H1 (cell line): ENCODE results near the gene PCYT1B. TPM values are rescaled to one million over a fixed set of nuclear protein-coding genes. Genes with fewer than 3 reads are reported as not detected.

ENCODE experiments used
- CTCF ChIA-PET: fragments of 300-600 bp; sonication (Branson Sonifier 250); formaldehyde crosslinking; loops from one replicate; lab custom pipeline; 2021; ENCODE audit not compliant: partially characterized antibody; lab: Charles Lee
- POLR2A ChIA-PET: fragments of 300-600 bp; sonication (Branson Sonifier 250); formaldehyde crosslinking; loops from one replicate; lab custom pipeline; 2021; ENCODE audit warnings: inconsistent platforms; ENCODE audit not compliant: partially characterized antibody; lab: Charles Lee
- DNase-seq, 2 experiments: peaks; one replicate each; pipeline versions ENCODE4 v3.0.0 to v3.0.0-alpha.2; 2010 to 2022; ENCODE audit warnings: low spot score in 2 of 2, low read depth in 1 of 2, mixed read lengths in 1 of 2
- FAIRE-seq: peaks from 2 replicates; lab custom pipeline; 2011; peaks lifted over from hg19 to GRCh38; lab: Jason Lieb, UNC
- H2AFZ ChIP-seq: 2 replicates; pipeline ENCODE4 v1.8.1; 2012; ENCODE audit warnings: low read length, inconsistent platforms
- H2AK5ac ChIP-seq: 2 replicates; pipeline ENCODE4 v1.6.1; 2013; ENCODE audit warnings: low read depth, low read length
- H2BK120ac ChIP-seq: replicated peaks from 2 replicates; pipeline ENCODE3; 2013; ENCODE audit warnings: low read depth, low read length, inconsistent platforms
- H2BK12ac ChIP-seq: 2 replicates; pipeline ENCODE4 v1.6.1; 2013; ENCODE audit warnings: low read depth, low read length
- H2BK15ac ChIP-seq: 2 replicates; pipeline ENCODE4 v1.6.1; 2013; ENCODE audit warnings: low read length
- H2BK20ac ChIP-seq: 2 replicates; pipeline ENCODE4 v1.6.1; 2013; ENCODE audit warnings: low read length
- H2BK5ac ChIP-seq: 2 replicates; pipeline ENCODE4 v1.6.1; 2013; ENCODE audit warnings: low read depth, low read length
- H3K14ac ChIP-seq: 2 replicates; pipeline ENCODE4 v1.6.1; 2013; ENCODE audit warnings: inconsistent platforms; ENCODE audit not compliant: insufficient read length
- H3K18ac ChIP-seq: 2 replicates; pipeline ENCODE4 v1.6.1; 2013; ENCODE audit warnings: low read length; ENCODE audit errors: extremely low read depth
- H3K23ac ChIP-seq: 2 replicates; pipeline ENCODE4 v1.6.1; 2013; ENCODE audit warnings: inconsistent platforms; ENCODE audit not compliant: insufficient read length
- H3K23me2 ChIP-seq: 2 replicates; pipeline ENCODE4 v1.6.1; 2013; ENCODE audit warnings: low read depth, low read length
- H3K27ac ChIP-seq: 2 replicates; pipeline ENCODE4 v1.6.1; 2011; ENCODE audit warnings: low read depth, low read length, inconsistent platforms
- H3K27me3 ChIP-seq, 4 experiments: replicated peaks in 1 of 4; 1 replicate in 1 of 4; 2 replicates in 3 of 4; pipeline versions ENCODE4 v1.6.1 to v1.8.1; 2011 to 2013; ENCODE audit warnings: low read length in 3 of 4, mild to moderate bottlenecking in 3 of 4, inconsistent platforms in 2 of 4, mixed read lengths in 2 of 4, moderate library complexity in 1 of 4; ENCODE audit not compliant: control insufficient read depth in 3 of 4, insufficient read depth in 3 of 4; ENCODE audit errors: extremely low read depth in 1 of 4
- H3K36me3 ChIP-seq, 4 experiments: 2 replicates each; pipeline versions ENCODE4 v1.6.1 to v1.8.1; 2011 to 2013; ENCODE audit warnings: mild to moderate bottlenecking in 4 of 4, low read length in 3 of 4, moderate library complexity in 2 of 4, control low read depth in 1 of 4, inconsistent platforms in 1 of 4; ENCODE audit not compliant: insufficient read depth in 4 of 4, control insufficient read depth in 2 of 4
- H3K4ac ChIP-seq: replicated peaks from 2 replicates; pipeline ENCODE3; 2013; ENCODE audit warnings: low read length, low read depth, mixed read lengths, inconsistent platforms; ENCODE audit not compliant: insufficient read length
- H3K4me1 ChIP-seq, 4 experiments: replicated peaks in 1 of 4; 1 replicate in 1 of 4; 2 replicates in 3 of 4; pipeline versions ENCODE4 v1.6.1 to v1.8.1; 2011 to 2013; ENCODE audit warnings: low read length in 3 of 4, inconsistent platforms in 2 of 4, mixed read lengths in 1 of 4; ENCODE audit not compliant: insufficient read depth in 4 of 4, control insufficient read depth in 3 of 4
- H3K4me2 ChIP-seq, 2 experiments: 2 replicates each; pipeline versions ENCODE4 v1.6.1 to v1.8.1; 2011 to 2013; ENCODE audit warnings: low read depth in 2 of 2, low read length in 2 of 2, control low read depth in 1 of 2, inconsistent platforms in 1 of 2, mild to moderate bottlenecking in 1 of 2; ENCODE audit not compliant: insufficient read depth in 1 of 2
- H3K4me3 ChIP-seq, 4 experiments: fragments of 200-600, 300-600 bp in 1 of 4; sonication (generic), shearing (Covaris generic), sonication (Bioruptor Twin) in 1 of 4; 2 replicates each; pipeline versions ENCODE4 v1.5.1 to v1.8.1; 2011 to 2016; ENCODE audit warnings: low read length in 4 of 4, low read depth in 3 of 4, control low read depth in 2 of 4, inconsistent platforms in 2 of 4, mild to moderate bottlenecking in 2 of 4, mixed read lengths in 1 of 4, moderate library complexity in 1 of 4; ENCODE audit not compliant: insufficient read depth in 2 of 4; ENCODE audit errors: extremely low read depth in 1 of 4
- H3K56ac ChIP-seq: replicated peaks from 2 replicates; pipeline ENCODE3; 2013; ENCODE audit warnings: low read depth, mild to moderate bottlenecking, mixed read lengths, low read length, inconsistent platforms; ENCODE audit not compliant: insufficient read length
- H3K79me1 ChIP-seq: 2 replicates; pipeline ENCODE4 v1.6.1; 2013; ENCODE audit warnings: low read depth, low read length, control low read depth
- H3K79me2 ChIP-seq, 2 experiments: 2 replicates each; pipeline versions ENCODE4 v1.6.1 to v1.8.1; 2012 to 2013; ENCODE audit warnings: low read length in 2 of 2, mild to moderate bottlenecking in 2 of 2, inconsistent platforms in 1 of 2; ENCODE audit not compliant: insufficient read depth in 2 of 2, control insufficient read depth in 1 of 2
- H3K9ac ChIP-seq, 4 experiments: replicated peaks in 1 of 4; 1 replicate in 1 of 4; 2 replicates in 3 of 4; pipeline versions ENCODE4 v1.6.1 to v1.8.1; 2011 to 2013; ENCODE audit warnings: low read depth in 3 of 4, low read length in 3 of 4, control low read depth in 2 of 4, mild to moderate bottlenecking in 2 of 4, moderate library complexity in 2 of 4, inconsistent platforms in 1 of 4; ENCODE audit errors: extremely low read depth in 1 of 4
- H3K9me3 ChIP-seq, 2 experiments: 2 replicates each; pipeline versions ENCODE4 v1.6.1 to v1.8.1; 2012 to 2013; ENCODE audit warnings: mild to moderate bottlenecking in 2 of 2, moderate library complexity in 2 of 2, control low read depth in 1 of 2, inconsistent platforms in 1 of 2, low read depth in 1 of 2, low read length in 1 of 2, mixed read lengths in 1 of 2; ENCODE audit not compliant: insufficient read depth in 2 of 2
- H4K20me1 ChIP-seq, 2 experiments: replicated peaks in 1 of 2; 2 replicates each; pipeline versions ENCODE3 to v1.8.1; 2011 to 2013; ENCODE audit warnings: inconsistent platforms in 2 of 2, low read length in 2 of 2, mild to moderate bottlenecking in 1 of 2; ENCODE audit not compliant: insufficient read depth in 2 of 2, control insufficient read depth in 1 of 2
- H4K5ac ChIP-seq: 2 replicates; pipeline ENCODE4 v1.6.1; 2013; ENCODE audit warnings: low read length, low read depth, mixed read lengths, inconsistent platforms; ENCODE audit not compliant: insufficient read length
- H4K8ac ChIP-seq: 2 replicates; pipeline ENCODE4 v1.8.0; 2013; ENCODE audit warnings: mild to moderate bottlenecking, moderate library complexity, low read length, inconsistent platforms; ENCODE audit not compliant: insufficient read depth; ENCODE audit errors: extremely low read depth
- H4K91ac ChIP-seq: replicated peaks from 2 replicates; pipeline ENCODE3; 2013; ENCODE audit warnings: low read length, mixed read lengths, inconsistent platforms; ENCODE audit not compliant: insufficient read length
- BCL11A ChIP-seq, 2 experiments: IDR thresholded peaks; one replicate each; pipeline ENCODE4 v1.6.1; 2011; ENCODE audit warnings: low read depth in 2 of 2, low read length in 2 of 2, mild to moderate bottlenecking in 2 of 2
- CBX5 ChIP-seq: fragments of 300-800, 300-1000 bp; sonication (generic); IDR thresholded peaks from 2 replicates; pipeline ENCODE4 v1.7.1; 2016; ENCODE audit warnings: antibody characterized with exemption, low read length, low read depth
- CTCF ChIP-seq, 3 experiments: IDR thresholded peaks; 1 replicate in 2 of 3; 2 replicates in 1 of 3; pipeline versions ENCODE4 v1.5.1 to v1.6.1; 2011; ENCODE audit warnings: low read length in 3 of 3, mild to moderate bottlenecking in 3 of 3, inconsistent platforms in 2 of 3, low read depth in 1 of 3, moderate library complexity in 1 of 3; ENCODE audit not compliant: insufficient read depth in 1 of 3; ENCODE audit errors: control extremely low read depth in 1 of 3
- RAD21 ChIP-seq, 2 experiments: IDR thresholded peaks in 1 of 2; conservative IDR thresholded peaks in 1 of 2; 2 replicates each; pipeline ENCODE4 v1.6.1; 2011; ENCODE audit warnings: low read depth in 2 of 2, low read length in 2 of 2, improper control_type of control experiment in 1 of 2, inconsistent platforms in 1 of 2, mild to moderate bottlenecking in 1 of 2, moderate library complexity in 1 of 2
- RNF2 ChIP-seq: fragments of 200-900, 300-1000 bp; sonication (generic); IDR thresholded peaks from 2 replicates; pipeline ENCODE4 v1.7.1; 2016; ENCODE audit warnings: borderline replicate concordance, low read depth, mild to moderate bottlenecking, antibody characterized with exemption, low read length; ENCODE audit not compliant: poor library complexity, severe bottlenecking; ENCODE audit errors: missing control alignments
- SIN3A ChIP-seq, 2 experiments: IDR thresholded peaks in 1 of 2; conservative IDR thresholded peaks in 1 of 2; 2 replicates each; pipeline ENCODE4 v1.6.1; 2011 to 2012; ENCODE audit warnings: low read length in 2 of 2, improper control_type of control experiment in 1 of 2, low read depth in 1 of 2, mild to moderate bottlenecking in 1 of 2
- SIRT6 ChIP-seq: IDR thresholded peaks from one replicate; pipeline ENCODE4 v1.7.1; 2012; ENCODE audit warnings: low read length, inconsistent platforms
- SIX5 ChIP-seq: IDR thresholded peaks from 2 replicates; pipeline ENCODE4 v1.6.1; 2011; ENCODE audit warnings: mild to moderate bottlenecking, low read depth, low read length
- TAF1 ChIP-seq: IDR thresholded peaks from 2 replicates; pipeline ENCODE4 v1.6.1; 2011; ENCODE audit warnings: mild to moderate bottlenecking, low read depth, low read length
- TBP ChIP-seq: IDR thresholded peaks from 2 replicates; pipeline ENCODE4 v1.6.1; 2011; ENCODE audit warnings: low read depth, low read length, improper control_type of control experiment
- TCF12 ChIP-seq: IDR thresholded peaks from 2 replicates; pipeline ENCODE4 v1.6.1; 2011; ENCODE audit warnings: low read depth, mild to moderate bottlenecking, low read length
- ZNF274 ChIP-seq: IDR thresholded peaks from 2 replicates; pipeline ENCODE4 v1.7.0; 2012; ENCODE audit warnings: low read length, borderline replicate concordance; ENCODE audit errors: extremely low read depth
- WGBS, 2 experiments: shearing (Covaris generic) in 1 of 2; methylation state at CpG; one replicate each; pipeline versions ENCODE4 v1.1.6 to v1.1.7; 2013 to 2015; ENCODE audit warnings: low lambda C conversion rate in 2 of 2, mixed read lengths in 2 of 2, inconsistent platforms in 1 of 2, low coverage in 1 of 2, missing lambda C conversion rate in 1 of 2; ENCODE audit not compliant: insufficient replicate concordance in 2 of 2, insufficient coverage in 1 of 2, insufficient read length in 1 of 2; ENCODE audit errors: extremely low coverage in 1 of 2, missing lambda C conversion rate in 1 of 2; 5-methylcytosine and 5-hydroxymethylcytosine counted together
- polyA plus RNA-seq, 7 experiments: library from polyadenylated mRNA; depleted of rRNA in 3 of 7; stranded (reverse) in 5 of 7; unstranded in 2 of 7; fragments of >200 nt in 5 of 7; fragments of 200-250 nt in 2 of 7; gene quantifications; 1 replicate in 5 of 7; 2 replicates in 1 of 7; 4 replicates in 1 of 7; pipeline versions ENCODE4 v1.2.1 to v1.2.3, GENCODE V29; 2011 to 2013; ENCODE audit warnings: missing spikeins in 2 of 7, mixed read lengths in 2 of 7
- total RNA-seq: library from RNA; stranded (reverse); fragmentation: NEBNext Ultra II Directional; extraction: Animal tissue kit (Norgen Biotek cat#: 25700); gene quantifications from 2 replicates; pipeline ENCODE4 v1.2.1, GENCODE V29; 2021

PCYT1B gene
- total and polyA plus RNA-seq, 2 of the 8 experiments (the other 6 are each of a cell fraction or from before 2014, with no cell fraction given): 17.9 to 30.6 TPM

- Histone ChIP-seq H3K4me3 (no peak overlapping the region), H2BK5ac (no peak overlapping the region), H2AFZ (no peak overlapping the region), H3K9me3 (no peaks in the 10 kb centered on the region), H4K8ac (no peak overlapping the region), H3K27ac (no peak overlapping the region), H2BK20ac (no peak overlapping the region), H4K5ac (no peak overlapping the region), H2AK5ac (no peak overlapping the region), H3K18ac (no peak overlapping the region), H3K23ac (no peak overlapping the region), H3K4me2 (no peak overlapping the region), H3K23me2 (no peaks in the 10 kb centered on the region), H3K36me3 (no peaks in the 10 kb centered on the region; a peak in 1 of 8 replicates), H2BK15ac (no peak overlapping the region), H3K14ac (no peak overlapping the region), H4K20me1 (no peaks in the 10 kb centered on the region), H3K79me1 (no peaks in the 10 kb centered on the region), H3K4ac (no peak overlapping the region), H3K9ac (no peak overlapping the region), H4K91ac (no peak overlapping the region), H2BK120ac (no peak overlapping the region), H2BK12ac (no peak overlapping the region), H3K27me3 (no peaks in the 10 kb centered on the region), H3K79me2 (no peaks in the 10 kb centered on the region), H3K4me1 (no peaks in the 10 kb centered on the region), H3K56ac (no peak overlapping the region)
- WGBS, 2 experiments: 97% methylated on average over 4 of the region's 4 CpGs; no CpG with 5 or more reads in 1 of the 2 experiments
- FAIRE-seq: no peak
- DNase-seq: no peak
- CTCF ChIA-PET: no interaction called here
- POLR2A ChIA-PET: no interaction called here
- no peak for TF ChIP-seq RNF2
- no peak for TF ChIP-seq SIRT6
- TF ChIP-seq CTCF (IDR thresholded peaks at IDR 0.05; ENCODE audit: control extremely low read depth in 1 of 3, insufficient read depth in 1 of 3, low read depth in 1 of 3, low read length in 3 of 3): no peak
- TF ChIP-seq BCL11A (IDR thresholded peaks at IDR 0.05; ENCODE audit: low read depth in 2 of 2, low read length in 2 of 2): no peak
- no peak for TF ChIP-seq SIX5
- no peak for TF ChIP-seq TAF1
- no peak for TF ChIP-seq TCF12
- no peak for TF ChIP-seq ZNF274
- TF ChIP-seq CBX5: no peak
- no peak for TF ChIP-seq SIN3A (conservative IDR thresholded peaks at IDR 0.05 in 1 of 2, IDR thresholded peaks at IDR 0.05 in 1 of 2; ENCODE audit: low read depth in 1 of 2, low read length in 2 of 2)
- TF ChIP-seq TBP: no peak
- no peak for TF ChIP-seq RAD21 (IDR thresholded peaks at IDR 0.05 in 1 of 2, conservative IDR thresholded peaks at IDR 0.05 in 1 of 2; ENCODE audit: low read depth in 2 of 2, low read length in 2 of 2)
Observed at GRCh38 chrX:24607616-24608015, 39.5 kb downstream of the PCYT1B start.
